ENCODE results near the gene ABCC8.

The ABCC8 gene

DNA sequence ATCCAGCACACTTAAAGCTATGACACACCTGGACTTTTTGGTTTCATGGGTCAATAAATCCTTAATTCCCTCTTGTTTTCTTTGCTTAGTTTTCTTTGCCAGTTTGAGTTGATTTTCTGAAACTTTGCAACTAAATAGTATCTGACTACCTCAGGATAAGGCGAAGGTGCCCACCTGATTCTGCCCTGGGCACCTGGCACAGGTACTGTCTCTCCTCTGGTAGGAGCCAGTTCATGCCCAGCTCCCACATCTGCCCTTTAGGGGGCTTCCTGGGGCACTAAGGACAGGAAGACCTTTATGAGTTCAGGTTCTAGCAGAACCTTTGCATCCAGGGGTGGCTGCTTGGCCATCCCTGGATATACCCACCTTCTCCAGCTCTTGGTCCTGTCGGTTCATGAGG is 68.6 kb downstream of the ABCC8 start:
- TF ChIP-seq CTCF (IDR thresholded peaks at IDR 0.05; ENCODE audit: borderline replicate concordance, control extremely low read depth, extremely low read depth, insufficient read depth, missing control alignments), result no peak
- DNase-seq (ENCODE audit: low spot score), result no peak
- in situ Hi-C loops (cut with MboI; ENCODE audit: low sequenced_read_pairs, unreplicated experiment), result no loop called here

DNA sequence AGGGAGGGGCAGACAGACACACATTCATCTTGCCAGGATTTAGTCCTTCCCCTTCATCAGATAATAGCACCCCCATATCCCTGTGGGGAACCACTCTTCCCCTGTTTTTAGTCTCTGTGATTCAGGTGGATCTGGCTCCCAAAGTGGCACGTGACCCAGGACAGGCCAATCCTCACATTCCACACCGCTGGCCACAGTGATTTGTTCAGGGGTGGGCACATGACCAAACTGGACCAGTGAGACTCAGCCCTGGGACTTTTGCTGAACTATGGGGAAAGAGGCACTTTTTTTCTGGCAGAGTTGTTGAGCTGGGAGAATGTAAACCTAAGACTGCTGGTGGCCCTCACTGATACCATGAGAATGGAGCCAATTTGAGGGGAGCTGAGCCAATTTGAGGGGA is 69.1 kb downstream of the ABCC8 start:
- TF ChIP-seq CTCF (IDR thresholded peaks at IDR 0.05; ENCODE audit: borderline replicate concordance, control extremely low read depth, extremely low read depth, insufficient read depth, missing control alignments), result no peak
- DNase-seq (ENCODE audit: low spot score), result no peak
- in situ Hi-C loops (cut with MboI; ENCODE audit: low sequenced_read_pairs, unreplicated experiment), result no loop called here

DNA sequence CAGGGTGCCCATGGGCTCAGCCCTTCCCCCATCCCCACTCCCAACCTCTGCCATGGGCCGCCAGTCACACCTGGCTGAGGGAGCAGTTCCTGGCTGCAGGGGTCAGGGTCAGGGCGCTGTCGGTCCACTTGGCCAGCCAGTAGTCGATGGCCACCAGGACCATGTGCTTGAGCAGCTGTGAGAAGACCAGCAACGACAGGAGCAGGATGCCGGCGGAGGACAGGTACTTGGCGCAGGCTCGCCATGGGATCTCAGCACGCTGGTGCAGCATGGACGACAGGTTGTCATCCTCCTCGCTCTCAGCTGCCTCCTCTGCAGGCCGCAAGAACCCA is 69.9 kb downstream of the ABCC8 start:
- in situ Hi-C loops (cut with MboI; ENCODE audit: low sequenced_read_pairs, unreplicated experiment), result no loop called here
- DNase-seq (ENCODE audit: low spot score), result no peak
- no peak for TF ChIP-seq CTCF (IDR thresholded peaks at IDR 0.05; ENCODE audit: borderline replicate concordance, control extremely low read depth, extremely low read depth, insufficient read depth, missing control alignments)

DNA sequence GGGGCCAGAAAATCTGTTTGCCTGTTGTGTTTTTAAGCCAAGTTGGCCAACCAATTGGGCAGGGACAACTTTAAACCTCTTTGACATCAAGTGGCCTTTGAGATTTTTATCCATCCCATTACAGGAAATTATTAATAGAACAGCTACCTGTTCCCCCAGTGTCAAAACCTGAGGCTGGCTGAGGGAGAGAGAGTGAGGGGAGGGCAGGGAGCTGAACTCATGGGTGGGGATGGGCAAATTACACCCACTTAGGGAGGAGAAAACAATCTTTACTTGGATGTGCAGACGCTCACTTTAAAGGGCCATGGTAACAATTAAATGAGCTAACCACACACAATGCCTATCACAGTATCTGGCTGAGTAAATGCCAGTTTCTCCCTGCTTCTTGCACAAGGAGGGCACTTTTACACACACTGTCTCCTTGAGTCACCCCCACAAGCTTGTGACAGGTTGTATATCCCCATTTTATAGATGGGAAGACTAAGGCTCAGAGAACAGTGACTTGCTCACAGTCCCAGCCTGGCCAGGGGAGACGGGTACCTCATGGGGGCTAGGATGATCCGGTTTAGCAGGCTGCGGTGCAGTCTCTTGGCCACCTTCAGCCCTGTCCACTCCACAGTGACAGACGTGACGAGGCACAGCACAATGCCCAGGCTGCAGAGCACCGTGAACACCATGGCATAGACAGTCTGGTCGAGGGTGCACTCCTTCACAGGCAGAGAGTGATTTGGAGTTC is 70.4 kb downstream of the ABCC8 start:
- in situ Hi-C loops (cut with MboI; ENCODE audit: low sequenced_read_pairs, unreplicated experiment), result no loop called here
- TF ChIP-seq CTCF (IDR thresholded peaks at IDR 0.05; ENCODE audit: borderline replicate concordance, control extremely low read depth, extremely low read depth, insufficient read depth, missing control alignments), result no peak
- DNase-seq (ENCODE audit: low spot score), result no peak

DNA sequence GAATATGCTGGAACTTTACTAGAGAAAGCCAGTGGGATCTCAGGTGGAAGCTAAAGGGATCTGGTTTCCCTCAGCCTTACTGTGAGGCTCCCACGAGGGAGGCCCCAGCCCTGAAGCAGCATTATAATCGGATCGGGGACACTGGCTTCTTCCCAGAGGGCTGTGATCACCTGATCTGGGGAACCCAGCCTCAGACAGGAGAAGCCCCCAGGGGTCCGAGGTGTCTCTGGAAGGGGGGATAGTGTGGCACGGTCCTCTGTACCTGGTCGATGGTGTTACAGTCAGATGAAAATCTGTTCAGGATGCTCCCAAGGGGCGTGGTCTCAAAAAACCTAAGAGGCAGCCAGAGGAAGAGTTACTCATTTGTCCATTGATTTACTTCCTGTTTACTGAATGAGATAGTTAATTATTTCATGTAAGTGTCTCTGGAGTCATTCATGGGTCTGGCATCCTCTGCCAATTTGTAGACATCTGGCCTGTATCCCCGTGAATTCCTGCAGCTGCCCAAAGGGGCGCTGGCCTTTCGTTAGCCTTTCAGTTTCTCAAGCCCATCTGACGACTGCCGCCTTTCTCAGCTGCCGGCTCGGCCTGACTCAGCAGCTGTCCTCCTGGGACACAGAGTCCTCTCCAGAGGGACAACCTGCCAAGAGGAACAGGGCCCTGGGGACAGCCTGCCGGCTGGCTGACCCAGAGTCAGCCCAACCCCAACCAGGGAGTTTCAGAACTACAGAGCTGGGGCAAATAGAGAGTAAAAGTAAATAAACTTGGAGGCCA is 71.2 kb downstream of the ABCC8 start:
- in situ Hi-C loops (cut with MboI; ENCODE audit: low sequenced_read_pairs, unreplicated experiment), result no loop called here
- no peak for DNase-seq (ENCODE audit: low spot score)

More for the DNA sequence above, 71.2 kb downstream of the ABCC8 start:
- no peak for TF ChIP-seq CTCF (IDR thresholded peaks at IDR 0.05; ENCODE audit: borderline replicate concordance, control extremely low read depth, extremely low read depth, insufficient read depth, missing control alignments)

Measured in GM13976 (cell line).